PFSK-1 (cell line): Measurements from ENCODE around the gene TNS3.

Source experiments
- FOXP2 ChIP-seq: optimal IDR thresholded peaks from 2 replicates; pipeline ENCODE3; 2011; ENCODE audit warnings: borderline replicate concordance, control low read depth, inconsistent platforms; ENCODE audit not compliant: insufficient read depth; ENCODE audit errors: extremely low read length, extremely low read depth
- POLR2AphosphoS5 ChIP-seq: IDR thresholded peaks from 2 replicates; pipeline ENCODE4 v1.6.1; 2012; ENCODE audit warnings: low read depth, mild to moderate bottlenecking, control low read depth, low read length, moderate library complexity
- SIN3A ChIP-seq: IDR thresholded peaks from 2 replicates; pipeline ENCODE4 v1.6.1; 2012; ENCODE audit warnings: mild to moderate bottlenecking, low read length, moderate library complexity, borderline replicate concordance; ENCODE audit not compliant: insufficient read depth
- TAF1 ChIP-seq: IDR thresholded peaks from 2 replicates; pipeline ENCODE4 v1.6.1; 2012; ENCODE audit warnings: low read length, control low read depth, borderline replicate concordance; ENCODE audit not compliant: insufficient read depth
- TF ChIP-seq, protein P1 (sequence below), 2 experiments: IDR thresholded peaks; 2 replicates each; pipeline versions ENCODE4 v1.6.1 to v1.8.0; 2011 to 2012; ENCODE audit warnings: low read depth in 2 of 2, low read length in 2 of 2, control low read depth in 1 of 2, inconsistent platforms in 1 of 2, mild to moderate bottlenecking in 1 of 2, moderate library complexity in 1 of 2; ENCODE audit not compliant: insufficient read depth in 1 of 2

TNS3 gene

DNA sequence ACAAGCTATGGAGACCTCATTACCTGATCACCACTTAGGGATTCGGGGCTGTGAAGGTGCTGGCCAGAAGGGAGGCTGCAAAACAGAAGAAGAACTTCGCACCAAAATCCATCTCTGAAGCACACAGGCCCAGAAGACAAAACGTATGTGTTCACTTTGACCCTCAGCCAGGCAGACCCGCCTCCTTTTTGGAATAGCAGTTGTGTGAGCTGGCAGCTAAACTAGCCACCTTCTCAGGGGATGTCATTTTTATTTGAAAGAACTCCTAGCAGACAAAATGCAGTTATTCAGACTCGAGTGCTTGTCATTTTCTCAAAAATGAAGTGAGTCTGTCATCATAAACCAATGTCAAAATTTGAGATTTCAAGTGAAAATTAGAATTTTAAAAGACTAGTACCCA lies 71.7 kb downstream of the TNS3 start:
- no peak for TF ChIP-seq SIN3A
- TF ChIP-seq POLR2AphosphoS5: no peak
- no peak for TF ChIP-seq TAF1
- TF ChIP-seq, protein P1, sequence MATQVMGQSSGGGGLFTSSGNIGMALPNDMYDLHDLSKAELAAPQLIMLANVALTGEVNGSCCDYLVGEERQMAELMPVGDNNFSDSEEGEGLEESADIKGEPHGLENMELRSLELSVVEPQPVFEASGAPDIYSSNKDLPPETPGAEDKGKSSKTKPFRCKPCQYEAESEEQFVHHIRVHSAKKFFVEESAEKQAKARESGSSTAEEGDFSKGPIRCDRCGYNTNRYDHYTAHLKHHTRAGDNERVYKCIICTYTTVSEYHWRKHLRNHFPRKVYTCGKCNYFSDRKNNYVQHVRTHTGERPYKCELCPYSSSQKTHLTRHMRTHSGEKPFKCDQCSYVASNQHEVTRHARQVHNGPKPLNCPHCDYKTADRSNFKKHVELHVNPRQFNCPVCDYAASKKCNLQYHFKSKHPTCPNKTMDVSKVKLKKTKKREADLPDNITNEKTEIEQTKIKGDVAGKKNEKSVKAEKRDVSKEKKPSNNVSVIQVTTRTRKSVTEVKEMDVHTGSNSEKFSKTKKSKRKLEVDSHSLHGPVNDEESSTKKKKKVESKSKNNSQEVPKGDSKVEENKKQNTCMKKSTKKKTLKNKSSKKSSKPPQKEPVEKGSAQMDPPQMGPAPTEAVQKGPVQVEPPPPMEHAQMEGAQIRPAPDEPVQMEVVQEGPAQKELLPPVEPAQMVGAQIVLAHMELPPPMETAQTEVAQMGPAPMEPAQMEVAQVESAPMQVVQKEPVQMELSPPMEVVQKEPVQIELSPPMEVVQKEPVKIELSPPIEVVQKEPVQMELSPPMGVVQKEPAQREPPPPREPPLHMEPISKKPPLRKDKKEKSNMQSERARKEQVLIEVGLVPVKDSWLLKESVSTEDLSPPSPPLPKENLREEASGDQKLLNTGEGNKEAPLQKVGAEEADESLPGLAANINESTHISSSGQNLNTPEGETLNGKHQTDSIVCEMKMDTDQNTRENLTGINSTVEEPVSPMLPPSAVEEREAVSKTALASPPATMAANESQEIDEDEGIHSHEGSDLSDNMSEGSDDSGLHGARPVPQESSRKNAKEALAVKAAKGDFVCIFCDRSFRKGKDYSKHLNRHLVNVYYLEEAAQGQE (IDR thresholded peaks at IDR 0.05; ENCODE audit: insufficient read depth in 1 of 2, low read depth in 2 of 2, low read length in 2 of 2): no peak
- no peak for TF ChIP-seq FOXP2

DNA sequence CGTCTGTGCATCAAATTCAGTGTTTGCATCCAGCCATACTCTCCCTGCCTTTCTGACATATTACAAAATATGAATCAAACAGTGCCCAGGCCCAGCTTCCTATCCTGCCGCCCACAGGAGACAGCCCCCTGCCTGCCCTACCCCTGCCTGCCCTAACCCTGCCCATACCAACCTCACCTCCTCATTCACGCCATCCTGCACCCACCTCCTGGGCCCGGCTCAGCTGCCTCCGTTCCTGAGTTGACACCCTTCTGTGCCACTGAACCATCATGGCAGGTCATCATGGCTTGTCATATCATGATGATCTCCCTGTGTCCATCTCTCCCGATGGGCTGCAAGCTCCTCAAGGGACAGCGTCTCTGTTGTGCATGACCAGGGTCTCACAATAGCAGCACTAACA lies 72.3 kb downstream of the TNS3 start:
- no peak for TF ChIP-seq SIN3A
- TF ChIP-seq, protein P1 (IDR thresholded peaks at IDR 0.05; ENCODE audit: insufficient read depth in 1 of 2, low read depth in 2 of 2, low read length in 2 of 2): no peak
- no peak for TF ChIP-seq FOXP2
- no peak for TF ChIP-seq POLR2AphosphoS5
- TF ChIP-seq TAF1: no peak

DNA sequence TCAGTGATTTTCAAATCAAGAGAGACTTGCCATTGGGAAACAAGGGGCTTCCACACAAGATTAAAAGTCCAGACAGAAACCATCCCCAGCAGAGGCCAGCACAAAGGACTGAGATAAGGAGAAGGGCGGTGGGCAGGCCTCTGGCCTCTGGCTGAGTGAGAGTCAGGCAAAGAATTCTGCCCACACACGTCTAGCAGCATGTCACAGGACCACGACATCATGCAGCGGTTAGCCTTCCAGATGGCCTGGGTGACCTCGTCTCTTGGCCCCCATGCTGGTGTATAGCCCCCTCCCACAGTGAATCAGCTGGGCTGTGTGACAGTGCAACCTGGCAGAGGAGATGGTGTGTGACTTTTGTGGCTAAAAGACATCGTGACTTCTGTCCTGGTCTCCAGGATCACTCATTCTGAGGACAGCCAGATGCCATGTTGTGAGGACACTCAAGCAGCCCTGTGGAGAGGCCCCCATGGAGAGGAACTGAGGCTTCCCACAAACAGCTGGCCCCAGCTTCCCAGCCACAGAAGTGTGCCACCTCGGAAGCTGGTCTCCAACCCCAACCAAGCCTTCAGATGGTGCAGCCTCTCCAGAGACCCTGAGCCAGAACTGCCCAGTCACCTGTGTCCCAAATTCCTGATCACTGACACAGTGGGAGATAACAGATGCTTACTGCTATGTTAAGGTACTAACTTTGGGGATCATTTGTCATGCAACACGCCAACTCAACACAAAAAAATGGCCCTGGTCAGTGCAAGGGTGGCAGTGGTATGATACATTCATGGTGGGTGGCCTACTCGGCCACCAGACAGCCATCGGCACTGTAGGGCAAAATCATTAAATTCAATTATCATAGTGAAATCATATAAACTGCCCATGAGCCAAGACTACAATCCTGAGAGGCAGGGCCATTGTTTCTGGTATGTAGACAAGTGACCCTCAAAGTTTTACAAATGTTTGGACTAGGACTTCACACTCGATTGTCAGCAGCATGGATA lies 73.2 kb downstream of the TNS3 start:
- TF ChIP-seq TAF1: no peak
- TF ChIP-seq, protein P1 (IDR thresholded peaks at IDR 0.05; ENCODE audit: insufficient read depth in 1 of 2, low read depth in 2 of 2, low read length in 2 of 2): no peak
- no peak for TF ChIP-seq SIN3A

DNA sequence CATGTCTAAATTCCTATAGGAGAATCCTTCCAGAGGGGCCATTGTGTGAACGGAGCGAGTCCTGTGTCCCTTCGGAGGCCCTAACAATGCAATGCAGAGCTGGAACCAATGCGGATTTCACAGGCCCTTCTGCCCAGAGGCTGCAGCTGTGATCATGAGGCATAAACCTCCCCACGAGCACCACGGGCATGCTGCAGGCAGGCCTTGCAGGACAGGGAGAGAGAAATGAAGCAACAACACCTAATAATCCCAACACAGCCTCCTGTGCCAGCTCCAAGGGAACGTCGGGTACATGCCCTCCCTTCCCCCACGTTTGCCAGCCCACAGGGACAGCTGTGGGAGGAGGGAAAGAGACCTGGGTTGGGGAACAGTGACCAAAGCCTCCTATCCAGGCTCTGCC lies 74.4 kb downstream of the TNS3 start:
- TF ChIP-seq TAF1: no peak
- TF ChIP-seq FOXP2: no peak
- no peak for TF ChIP-seq POLR2AphosphoS5
- TF ChIP-seq SIN3A: no peak
- TF ChIP-seq, protein P1 (IDR thresholded peaks at IDR 0.05; ENCODE audit: insufficient read depth in 1 of 2, low read depth in 2 of 2, low read length in 2 of 2): no peak
